ENCODE measurements around the gene NPC1. TPM values are rescaled to one million over a fixed set of nuclear protein-coding genes. Genes with fewer than 3 reads are reported as not detected.
A peak's percentile ranks its signal among the peaks of the same experiment; 100 is the strongest.

The NPC1 gene
- total and polyA plus RNA-seq, 4 donors = 9.5 to 46.7 (median 27.3) TPM

GRCh38 chr18:23623040-23623439 is 36.7 kb upstream of the NPC1 start:
- H3K27ac ChIP-seq (ENCODE audit: low read depth in 1 of 2, low read length in 2 of 2) = no peak overlapping the region
- no peak for TF ChIP-seq GABPA (IDR thresholded peaks at IDR 0.05 in 1 of 2, conservative IDR thresholded peaks at IDR 0.05 in 1 of 2)
- peaks cover 2 to 17% (median 10%) of the 10 kb centered on the region in 4 donors for H3K4me1 ChIP-seq (ENCODE audit: control insufficient read depth in 4 of 4, insufficient read depth in 4 of 4, low read length in 3 of 4)
- no peaks in the 10 kb centered on the region for H3K36me3 ChIP-seq (ENCODE audit: control insufficient read depth in 4 of 4, insufficient read depth in 3 of 4, low read depth in 1 of 4, low read length in 3 of 4)
- no peak for DNase-seq (ENCODE audit: low spot score)
- no peaks in the 10 kb centered on the region for H3K27me3 ChIP-seq (ENCODE audit: control insufficient read depth in 4 of 4, insufficient read depth in 4 of 4, low read length in 3 of 4)
- H3K4me3 ChIP-seq (ENCODE audit: low read depth in 1 of 3, low read length in 3 of 3) = no peak overlapping the region
- 87% methylated on average over 3 of the region's 3 CpGs for WGBS
- H3K9me3 ChIP-seq (ENCODE audit: control insufficient read depth in 4 of 4, low read length in 3 of 4) = no peaks in the 10 kb centered on the region
- H3K9ac ChIP-seq (ENCODE audit: low read depth in 1 of 2, low read length in 2 of 2) = no peak overlapping the region

- H3K9me3 ChIP-seq (ENCODE audit: control insufficient read depth in 4 of 4, low read length in 3 of 4) = no peaks in the 10 kb centered on the region
- no peak overlapping the region for H3K27ac ChIP-seq (ENCODE audit: low read depth in 1 of 2, low read length in 2 of 2)
- H3K27me3 ChIP-seq (ENCODE audit: control insufficient read depth in 4 of 4, insufficient read depth in 4 of 4, low read length in 3 of 4) = no peaks in the 10 kb centered on the region
- WGBS = 6% methylated on average over 41 of the region's 41 CpGs
- peak overlapping the region in 1 of 2 donors; percentile 54 for H3K9ac ChIP-seq (ENCODE audit: low read depth in 1 of 2, low read length in 2 of 2)
- H3K36me3 ChIP-seq (ENCODE audit: control insufficient read depth in 4 of 4, insufficient read depth in 3 of 4, low read depth in 1 of 4, low read length in 3 of 4) = no peaks in the 10 kb centered on the region
- peaks cover 5 to 28% (median 14%) of the 10 kb centered on the region in 4 donors for H3K4me1 ChIP-seq (ENCODE audit: control insufficient read depth in 4 of 4, insufficient read depth in 4 of 4, low read length in 3 of 4)
- peak; percentile 37 for DNase-seq (ENCODE audit: low spot score)
- TF ChIP-seq HNF4A (conservative IDR thresholded peaks at IDR 0.05) (no peak), GABPA (IDR thresholded peaks at IDR 0.05 in 1 of 2, conservative IDR thresholded peaks at IDR 0.05 in 1 of 2) (no peak)
- H3K4me3 ChIP-seq (ENCODE audit: low read depth in 1 of 3, low read length in 3 of 3) = peak overlapping the region; percentile 48 to 72 (median 63)
Measured at GRCh38 chr18:23619388-23619881, 33.1 kb upstream of the NPC1 start.

DNA sequence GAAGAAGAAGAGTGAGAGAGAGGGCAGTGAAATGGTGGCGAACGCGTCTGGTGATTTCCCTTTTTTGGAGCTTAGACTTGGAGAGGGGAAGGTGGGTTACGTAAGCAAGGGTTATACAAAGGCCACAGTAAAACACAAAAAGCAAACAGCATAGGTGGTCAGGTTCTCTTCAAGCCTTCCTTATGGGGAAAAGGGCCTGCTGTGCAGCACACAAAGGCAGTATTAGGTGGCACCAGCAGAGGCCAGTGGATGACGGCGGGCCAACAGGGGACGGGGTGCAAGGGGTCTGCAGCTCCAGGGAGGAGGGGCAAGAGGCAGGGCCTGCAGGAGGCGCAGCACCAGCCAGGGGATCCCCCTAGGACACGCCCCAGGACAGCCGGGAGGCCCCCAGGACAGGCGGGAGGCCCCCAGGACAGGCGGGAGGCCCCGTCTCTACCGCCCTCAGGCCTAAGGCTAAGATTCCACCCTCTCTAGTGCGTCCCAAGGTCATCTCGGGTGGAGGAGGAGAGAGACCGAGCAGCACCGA is 32.6 kb upstream of the NPC1 start:
- no peak for DNase-seq (ENCODE audit: low spot score)
- peak overlapping the region in 1 of 2 donors; percentile 54 for H3K9ac ChIP-seq (ENCODE audit: low read depth in 1 of 2, low read length in 2 of 2)
- H3K9me3 ChIP-seq (ENCODE audit: control insufficient read depth in 4 of 4, low read length in 3 of 4) = no peaks in the 10 kb centered on the region
- no peaks in the 10 kb centered on the region for H3K27me3 ChIP-seq (ENCODE audit: control insufficient read depth in 4 of 4, insufficient read depth in 4 of 4, low read length in 3 of 4)
- peaks cover 5 to 28% (median 14%) of the 10 kb centered on the region in 4 donors for H3K4me1 ChIP-seq (ENCODE audit: control insufficient read depth in 4 of 4, insufficient read depth in 4 of 4, low read length in 3 of 4)
- peak overlapping the region; percentile 48 to 72 (median 63) for H3K4me3 ChIP-seq (ENCODE audit: low read depth in 1 of 3, low read length in 3 of 3)
- H3K36me3 ChIP-seq (ENCODE audit: control insufficient read depth in 4 of 4, insufficient read depth in 3 of 4, low read depth in 1 of 4, low read length in 3 of 4) = no peaks in the 10 kb centered on the region
- H3K27ac ChIP-seq (ENCODE audit: low read depth in 1 of 2, low read length in 2 of 2) = peak overlapping the region; percentile 35 to 46
- WGBS = 15% methylated on average over 18 of the region's 18 CpGs
- TF ChIP-seq GABPA (IDR thresholded peaks at IDR 0.05 in 1 of 2, conservative IDR thresholded peaks at IDR 0.05 in 1 of 2) = no peak
- TF ChIP-seq HNF4A (conservative IDR thresholded peaks at IDR 0.05) = peak; percentile 37 to 47
- TF ChIP-seq REST (IDR thresholded peaks at IDR 0.05) = peak; percentile 37
- peak; percentile 68 for TF ChIP-seq SP1 (IDR thresholded peaks at IDR 0.05)
- peak; percentile 83 for TF ChIP-seq RXRA (IDR thresholded peaks at IDR 0.05)
- peak; percentile 86 for TF ChIP-seq YY1 (IDR thresholded peaks at IDR 0.05)

- 50% methylated on average over 4 of the region's 4 CpGs for WGBS
- TF ChIP-seq NR2F2 (IDR thresholded peaks at IDR 0.05) (no peak), FOXA1 (IDR thresholded peaks at IDR 0.05) (no peak), JUND (IDR thresholded peaks at IDR 0.05) (peak in 1 of 2 donors; percentile 71), GABPA (IDR thresholded peaks at IDR 0.05 in 1 of 2, conservative IDR thresholded peaks at IDR 0.05 in 1 of 2) (no peak), YY1 (IDR thresholded peaks at IDR 0.05) (no peak), RXRA (IDR thresholded peaks at IDR 0.05) (peak in 1 of 2 donors; percentile 35), ZBTB33 (IDR thresholded peaks at IDR 0.05) (no peak), HNF4A (conservative IDR thresholded peaks at IDR 0.05) (no peak), SP1 (IDR thresholded peaks at IDR 0.05) (peak; percentile 64)
- Histone ChIP-seq H3K9me3 (ENCODE audit: control insufficient read depth in 4 of 4, low read length in 3 of 4) (no peaks in the 10 kb centered on the region), H3K27ac (ENCODE audit: low read depth in 1 of 2, low read length in 2 of 2) (peak overlapping the region; percentile 54 to 55), H3K36me3 (ENCODE audit: control insufficient read depth in 4 of 4, insufficient read depth in 3 of 4, low read depth in 1 of 4, low read length in 3 of 4) (no peaks in the 10 kb centered on the region), H3K4me3 (ENCODE audit: low read depth in 1 of 3, low read length in 3 of 3) (no peak overlapping the region), H3K27me3 (ENCODE audit: control insufficient read depth in 4 of 4, insufficient read depth in 4 of 4, low read length in 3 of 4) (no peaks in the 10 kb centered on the region), H3K4me1 (ENCODE audit: control insufficient read depth in 4 of 4, insufficient read depth in 4 of 4, low read length in 3 of 4) (peaks cover 5 to 28% (median 14%) of the 10 kb centered on the region in 4 donors), H3K9ac (ENCODE audit: low read depth in 1 of 2, low read length in 2 of 2) (no peak overlapping the region)
- no peak for DNase-seq (ENCODE audit: low spot score)
Measured at GRCh38 chr18:23617412-23618014, 31.2 kb upstream of the NPC1 start.

All from liver (tissue), 9 donors.